ENCODE measurements around the gene SLITRK6. TPM values are rescaled to one million over a fixed set of nuclear protein-coding genes. Genes with fewer than 3 reads are reported as not detected.
"Not testable (repeated sequence)": the region's sequence is repeated elsewhere in the genome, so short reads cannot be mapped to it uniquely, and the experiment has no call there.

Gene SLITRK6
- total RNA-seq, 6 experiments from 2014 or later = 0.06 to 1.6 (median 0.31) TPM; not detected in 2

GRCh38 chr13:85755123-85755522, 44.1 kb downstream of the SLITRK6 start:
- Histone ChIP-seq H3K9me3 (no peaks in the 10 kb centered on the region), H3K4me1 (no peaks in the 10 kb centered on the region), H3K27me3 (no peaks in the 10 kb centered on the region), H3K36me3 (no peaks in the 10 kb centered on the region), H3K4me3 (no peak overlapping the region), H3K27ac (no peak overlapping the region)
- no peak for DNase-seq
- no peak for TF ChIP-seq CTCF (IDR thresholded peaks at IDR 0.05)
- TF ChIP-seq POLR2A (IDR thresholded peaks at IDR 0.05) = no peak
- intact Hi-C loops (cut with DNase I) = no loop called here
- ATAC-seq = no peak
- WGBS (ENCODE audit: insufficient coverage, low coverage, low lambda C conversion rate, missing lambda C conversion rate) = 46% methylated on average over 2 of the region's 2 CpGs

DNA sequence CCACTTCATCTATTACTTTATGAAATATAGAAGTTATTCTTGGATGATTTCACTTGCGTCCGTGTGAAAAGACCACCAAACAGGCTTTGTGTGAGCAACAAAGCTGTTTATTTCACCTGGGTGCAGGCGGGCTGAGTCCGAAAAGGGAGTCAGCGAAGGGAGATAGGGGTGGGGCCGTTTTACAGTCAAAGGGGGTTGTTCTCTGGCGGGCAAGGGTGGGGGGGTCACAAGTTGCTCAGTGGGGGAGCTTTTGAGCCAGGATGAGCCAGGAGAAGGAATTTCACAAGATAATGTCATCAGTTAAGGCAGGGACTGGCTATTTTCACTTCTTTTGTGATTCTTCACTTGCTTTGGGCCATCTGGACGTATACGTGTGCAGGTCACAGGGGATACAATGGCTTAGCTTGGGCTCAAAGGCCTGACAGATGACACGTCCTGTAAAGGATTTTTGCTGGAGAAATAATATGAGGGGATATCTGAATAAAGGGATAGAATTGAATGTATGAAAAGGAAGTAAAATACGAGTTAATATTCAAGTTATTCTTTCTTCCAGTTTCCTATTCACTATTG, 55.9 kb downstream of the SLITRK6 start:
- intact Hi-C loops (cut with DNase I); ATAC-seq; H3K4me1 ChIP-seq; H3K27me3 ChIP-seq; DNase-seq; H3K9me3 ChIP-seq; H3K27ac ChIP-seq; H3K4me3 ChIP-seq; H3K36me3 ChIP-seq: not testable (repeated sequence)
- WGBS (ENCODE audit: insufficient coverage, low coverage, low lambda C conversion rate, missing lambda C conversion rate) = 45% methylated on average over 11 of the region's 11 CpGs

Data from right lobe of liver (tissue), 6 donors.